H7 (cell line): ENCODE results near the gene GEMIN8. TPM values are rescaled to one million over a fixed set of nuclear protein-coding genes. Genes with fewer than 3 reads are reported as not detected.
A peak's percentile ranks its signal among the peaks of the same experiment; 100 is the strongest.

Experiments used
- DNase-seq: peaks from one replicate; pipeline ENCODE4 v3.0.0; 2012
- H3K27me3 ChIP-seq: 2 replicates; pipeline ENCODE4 v1.6.0; 2011; ENCODE audit warnings: mild to moderate bottlenecking, low read length; ENCODE audit not compliant: control insufficient read depth, insufficient read depth
- H3K36me3 ChIP-seq: replicated peaks from 2 replicates; pipeline ENCODE4 v1.5.1; 2011; ENCODE audit warnings: low read length; ENCODE audit not compliant: control insufficient read depth, insufficient read depth
- H3K4me3 ChIP-seq: 2 replicates; pipeline ENCODE4 v1.5.1; 2011; ENCODE audit warnings: low read depth, mild to moderate bottlenecking, control low read depth, low read length, moderate library complexity; ENCODE audit not compliant: insufficient read depth
- total RNA-seq: library from RNA; depleted of rRNA; stranded (reverse); fragments of >200 nt; shearing (Covaris generic); gene quantifications from 2 replicates; pipeline ENCODE4 v1.2.3, GENCODE V29; 2014

Gene GEMIN8
- total RNA-seq, 1 experiment from 2014 or later, result 34.1 TPM

DNA sequence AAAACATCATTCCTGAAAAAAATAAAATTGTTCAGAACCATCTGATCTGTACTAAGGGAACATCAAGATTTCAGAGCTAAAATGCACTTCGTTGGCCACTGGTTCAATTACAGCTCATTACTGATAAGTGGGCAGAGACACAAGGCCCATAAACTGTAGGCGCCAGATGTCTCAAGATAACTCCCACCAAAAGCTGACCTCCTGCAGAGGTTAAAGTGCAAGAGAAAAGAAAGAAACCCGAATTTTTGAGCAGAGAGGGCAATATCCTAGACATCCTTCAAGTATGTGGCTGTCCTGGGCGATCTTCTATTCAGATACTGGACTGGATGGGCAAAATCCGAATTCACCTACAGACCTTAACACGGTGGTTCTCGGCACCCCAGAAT is 660 bp downstream of the GEMIN8 start:
- no peak for DNase-seq
- no peaks in the 10 kb centered on the region for H3K27me3 ChIP-seq

GRCh38 chrX:14028473-14028872 is 1.2 kb downstream of the GEMIN8 start:
- no peaks in the 10 kb centered on the region for H3K36me3 ChIP-seq
- H3K27me3 ChIP-seq, result no peaks in the 10 kb centered on the region
- no peak overlapping the region for H3K4me3 ChIP-seq
- DNase-seq, result no peak

More for the DNA sequence above, 660 bp downstream of the GEMIN8 start:
- Histone ChIP-seq H3K36me3 (no peaks in the 10 kb centered on the region), H3K4me3 (peak overlapping the region; percentile 75)

DNA sequence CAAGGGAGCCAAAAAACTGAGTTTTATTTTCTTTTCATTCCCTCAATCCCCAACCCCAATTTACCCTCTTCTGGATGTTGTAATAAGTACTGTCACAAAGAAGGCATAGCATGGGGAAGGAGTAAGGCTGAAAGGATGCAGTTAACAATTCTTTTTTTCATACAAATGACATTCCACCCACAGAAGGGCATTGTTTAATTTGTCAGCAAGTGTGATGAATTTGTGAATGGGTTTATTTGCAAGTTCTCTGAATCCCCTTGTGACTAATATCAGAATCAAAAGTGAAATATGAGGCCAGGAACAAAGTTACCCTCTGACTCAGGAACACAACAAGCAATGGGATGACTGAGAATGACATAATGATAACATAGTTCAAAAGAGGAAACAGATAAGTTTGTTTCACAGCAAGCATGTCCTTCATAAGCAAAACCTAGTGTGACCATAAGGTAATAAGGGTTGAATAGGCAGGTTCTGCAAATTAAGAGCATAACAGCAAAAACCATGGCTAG is 2.1 kb downstream of the GEMIN8 start:
- no peak for DNase-seq
- Histone ChIP-seq H3K27me3 (no peaks in the 10 kb centered on the region), H3K4me3 (no peak overlapping the region), H3K36me3 (no peaks in the 10 kb centered on the region)

DNA sequence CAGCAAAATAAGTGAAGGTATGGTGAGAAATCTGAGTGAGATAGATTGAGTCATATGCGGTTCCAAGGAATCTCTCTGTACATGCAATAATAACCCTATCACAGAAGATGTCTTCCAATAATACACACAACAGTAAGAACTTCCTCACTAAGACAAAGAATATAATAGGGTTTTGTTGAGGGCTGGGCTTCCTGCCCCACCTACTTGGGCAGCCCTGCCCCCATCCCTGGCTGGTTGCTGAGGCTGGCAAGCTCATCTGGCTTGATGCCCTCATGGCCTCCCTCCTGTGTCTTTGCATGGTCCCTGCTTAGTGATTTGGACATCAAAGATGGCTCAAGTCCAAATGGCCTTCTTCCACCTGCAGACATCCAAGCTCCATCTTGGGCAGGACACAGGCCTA is 2.7 kb downstream of the GEMIN8 start:
- Histone ChIP-seq H3K27me3 (no peaks in the 10 kb centered on the region), H3K4me3 (no peak overlapping the region), H3K36me3 (no peaks in the 10 kb centered on the region)
- no peak for DNase-seq

DNA sequence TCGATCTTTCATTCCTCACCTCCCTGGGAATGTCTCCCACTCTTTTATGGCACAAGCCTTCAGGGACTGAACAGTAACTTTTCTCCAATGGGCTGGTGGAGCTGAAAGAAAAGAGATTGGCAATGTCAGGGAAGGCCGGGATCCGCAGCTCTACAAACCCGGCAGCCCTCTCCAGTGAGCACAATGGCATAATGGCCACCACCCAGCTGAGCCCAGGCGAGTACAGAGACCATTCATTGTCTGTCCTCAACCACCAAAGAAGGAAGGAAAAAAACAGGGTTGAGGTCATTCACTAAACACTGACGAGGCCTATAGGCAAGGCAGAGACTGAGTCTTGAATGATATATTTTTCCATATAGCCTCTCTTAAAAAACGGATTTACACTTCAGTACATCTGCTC is 3.6 kb downstream of the GEMIN8 start:
- no peaks in the 10 kb centered on the region for H3K36me3 ChIP-seq
- no peak overlapping the region for H3K4me3 ChIP-seq
- no peak for DNase-seq
- H3K27me3 ChIP-seq, result no peaks in the 10 kb centered on the region

DNA sequence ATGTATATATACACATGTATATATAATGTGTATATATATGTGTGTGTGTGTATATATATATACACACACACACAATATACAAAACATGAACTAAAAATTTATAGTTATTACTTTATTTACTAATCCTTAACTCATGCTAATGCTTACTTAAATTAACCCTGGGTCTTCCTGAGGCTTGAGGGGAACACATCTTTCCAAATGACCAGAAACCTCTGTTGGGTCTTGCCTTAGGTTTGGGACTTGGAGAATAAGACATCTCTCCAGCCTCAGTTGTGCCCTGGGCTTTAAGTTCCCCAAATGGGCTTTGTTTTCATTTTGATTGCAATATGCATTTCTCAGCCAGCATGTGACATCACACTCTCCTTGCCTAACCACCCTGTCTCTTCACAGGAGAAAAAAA is 7.7 kb downstream of the GEMIN8 start:
- peaks cover 10% of the 10 kb centered on the region for H3K36me3 ChIP-seq
- no peak overlapping the region for H3K4me3 ChIP-seq
- no peak for DNase-seq
- no peaks in the 10 kb centered on the region for H3K27me3 ChIP-seq

DNA sequence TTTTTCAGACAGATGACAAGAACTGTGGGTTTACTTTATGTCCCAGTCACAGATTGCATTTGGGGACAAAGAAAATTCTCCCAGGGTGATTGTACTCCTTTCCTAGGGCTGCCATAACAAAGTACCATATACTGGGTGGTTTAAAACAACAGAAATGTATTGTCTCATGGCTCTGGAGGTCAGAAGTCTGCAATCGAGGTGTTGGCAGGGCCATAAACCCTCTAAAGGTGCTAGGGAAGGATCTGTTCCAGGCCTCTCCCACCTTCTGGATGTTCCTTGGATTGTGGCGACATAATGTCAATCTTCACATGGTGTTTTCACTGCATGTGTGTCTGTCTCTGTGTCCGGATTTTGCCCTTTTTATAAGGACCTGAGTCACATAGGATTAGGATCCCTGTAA is 12.3 kb downstream of the GEMIN8 start:
- Histone ChIP-seq H3K36me3 (peaks cover 10% of the 10 kb centered on the region), H3K27me3 (no peaks in the 10 kb centered on the region), H3K4me3 (no peak overlapping the region)
- DNase-seq, result no peak

DNA sequence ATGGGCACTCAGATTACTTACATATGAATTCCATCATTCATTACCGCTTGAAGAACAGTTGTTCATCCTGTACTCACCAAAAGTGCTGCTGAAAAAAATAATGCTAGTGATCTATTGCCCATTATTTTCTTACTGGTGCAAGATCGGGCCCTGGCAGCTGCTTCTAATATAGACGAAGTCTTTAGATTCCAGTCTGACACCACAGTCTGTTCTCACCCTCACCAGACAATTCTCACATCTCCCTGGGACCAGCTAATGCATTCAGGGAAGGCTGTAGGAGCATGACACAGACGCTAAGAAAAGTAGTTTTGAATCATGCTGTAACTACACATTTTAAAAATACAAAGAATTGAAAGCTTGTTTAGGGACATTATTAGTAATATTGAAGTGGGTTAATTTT is 13.8 kb downstream of the GEMIN8 start:
- no peak overlapping the region for H3K4me3 ChIP-seq
- DNase-seq, result no peak
- peaks cover 10% of the 10 kb centered on the region for H3K36me3 ChIP-seq
- no peaks in the 10 kb centered on the region for H3K27me3 ChIP-seq

- no peak for DNase-seq
- Histone ChIP-seq H3K36me3 (peaks cover 8% of the 10 kb centered on the region), H3K27me3 (no peaks in the 10 kb centered on the region), H3K4me3 (no peak overlapping the region)
Measured at GRCh38 chrX:14015294-14015693, 14.4 kb downstream of the GEMIN8 start.

- no peak for DNase-seq
- Histone ChIP-seq H3K36me3 (peaks cover 4% of the 10 kb centered on the region), H3K4me3 (no peak overlapping the region), H3K27me3 (no peaks in the 10 kb centered on the region)
Measured at GRCh38 chrX:14014526-14014925, 15.2 kb downstream of the GEMIN8 start.

DNA sequence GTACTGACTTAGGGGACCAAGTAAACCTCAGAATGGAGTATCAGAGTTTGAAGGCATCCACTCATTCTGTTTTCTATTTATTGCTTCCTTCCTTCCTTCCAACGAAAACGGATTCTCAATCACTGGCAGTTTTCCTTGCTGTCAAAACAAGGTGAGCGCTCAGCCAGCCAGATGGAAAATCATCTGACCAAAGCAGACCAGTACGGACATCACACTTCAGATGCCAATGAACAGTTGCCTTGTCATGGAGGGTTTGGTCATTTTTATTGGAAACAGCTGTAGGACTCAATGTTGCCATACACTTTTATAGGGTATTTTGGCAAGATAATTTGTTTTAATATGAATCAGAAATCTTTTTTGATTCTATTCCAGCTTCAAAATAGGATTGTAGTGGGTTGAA is 16.6 kb downstream of the GEMIN8 start:
- peaks cover 2% of the 10 kb centered on the region for H3K36me3 ChIP-seq
- no peak overlapping the region for H3K4me3 ChIP-seq
- H3K27me3 ChIP-seq, result no peaks in the 10 kb centered on the region
- DNase-seq, result no peak

DNA sequence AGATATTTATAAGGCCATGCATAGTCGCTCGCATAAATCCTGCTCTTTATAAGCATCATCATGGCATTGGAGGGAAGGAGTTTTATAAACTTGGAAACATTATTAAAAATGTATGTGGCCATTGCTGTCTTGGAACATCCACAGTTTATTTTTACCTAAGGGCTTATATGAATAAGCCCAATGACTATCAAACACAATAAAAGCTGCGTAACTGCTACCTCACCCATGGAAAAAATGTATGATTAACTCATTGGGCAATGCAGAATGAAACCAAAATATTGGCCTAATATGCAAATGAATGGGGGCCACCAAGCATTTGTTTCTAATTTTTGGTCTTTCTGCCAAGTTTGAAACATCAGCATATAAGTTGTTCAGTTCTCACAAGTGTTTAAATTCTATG is 19.1 kb downstream of the GEMIN8 start:
- Histone ChIP-seq H3K4me3 (no peak overlapping the region), H3K36me3 (no peaks in the 10 kb centered on the region), H3K27me3 (no peaks in the 10 kb centered on the region)
- DNase-seq, result no peak

DNA sequence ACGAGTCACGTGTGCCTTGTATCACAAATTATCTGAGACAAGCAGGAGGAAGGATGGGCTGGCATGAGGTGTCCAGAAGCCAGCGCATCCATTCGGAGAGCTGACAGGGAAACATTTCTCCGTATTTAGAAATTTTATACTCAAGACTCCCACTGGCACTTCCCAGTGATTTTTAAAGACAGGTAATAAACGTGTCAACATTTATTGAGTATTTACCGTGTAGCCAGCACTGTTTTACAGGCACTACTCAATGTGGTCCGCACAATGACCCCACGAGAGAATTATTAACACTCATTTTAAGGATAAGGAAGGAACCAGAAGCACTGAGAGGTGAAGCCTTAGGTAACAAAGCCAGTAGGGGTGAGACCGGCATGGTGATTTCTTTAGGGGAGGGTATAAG is 23.2 kb downstream of the GEMIN8 start:
- Histone ChIP-seq H3K4me3 (no peak overlapping the region), H3K27me3 (no peaks in the 10 kb centered on the region), H3K36me3 (no peaks in the 10 kb centered on the region)
- no peak for DNase-seq

DNA sequence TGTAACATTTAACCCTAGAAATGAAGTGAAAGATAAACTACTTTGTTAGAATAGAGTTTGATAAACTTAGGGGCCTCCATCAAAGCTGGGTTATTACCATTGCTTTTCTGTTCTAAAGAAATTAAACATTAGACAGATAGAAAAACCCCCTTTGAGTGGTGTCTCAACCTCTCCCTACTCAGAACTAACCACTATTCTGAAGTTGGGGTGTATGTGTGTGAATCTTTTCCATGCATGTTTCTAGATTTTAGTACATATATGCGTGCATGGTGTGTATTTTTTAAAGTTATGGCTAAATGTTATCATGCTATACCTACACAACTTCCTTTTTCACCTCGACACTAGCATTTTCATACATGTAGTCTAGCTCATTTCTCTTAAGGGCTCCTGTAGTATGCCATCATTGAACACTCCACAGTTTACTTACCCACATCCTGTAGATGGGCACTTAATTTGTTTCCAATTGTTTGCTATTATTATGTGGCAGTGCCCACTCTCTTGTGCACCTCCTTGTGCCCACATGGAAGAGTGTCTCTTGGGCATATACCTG is 25.7 kb downstream of the GEMIN8 start:
- Histone ChIP-seq H3K4me3 (no peak overlapping the region), H3K27me3 (no peaks in the 10 kb centered on the region), H3K36me3 (no peaks in the 10 kb centered on the region)
- no peak for DNase-seq

DNA sequence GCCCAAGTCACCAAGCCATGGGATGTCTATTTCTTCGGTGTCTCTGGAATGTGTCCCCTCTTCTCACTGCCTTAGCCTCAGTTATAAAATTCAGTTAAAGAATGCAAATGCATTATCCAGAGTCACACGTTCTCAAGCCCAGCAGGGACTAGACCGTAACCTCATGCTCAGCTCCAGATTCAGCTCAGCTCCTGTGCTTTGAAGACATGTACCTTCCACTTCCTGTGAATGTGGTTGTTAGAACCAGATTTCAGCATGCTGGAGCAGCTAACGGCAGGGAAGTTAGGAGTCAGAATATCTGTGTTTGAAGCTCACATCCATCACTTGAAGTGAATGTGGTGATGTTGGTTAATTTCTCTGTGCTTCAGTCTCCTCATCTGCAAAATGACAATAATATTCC is 26.7 kb downstream of the GEMIN8 start:
- Histone ChIP-seq H3K4me3 (no peak overlapping the region), H3K27me3 (no peaks in the 10 kb centered on the region), H3K36me3 (no peaks in the 10 kb centered on the region)
- DNase-seq, result no peak

GRCh38 chrX:13996650-13997049 is 33.0 kb downstream of the GEMIN8 start:
- Histone ChIP-seq H3K4me3 (no peak overlapping the region), H3K36me3 (no peaks in the 10 kb centered on the region), H3K27me3 (no peaks in the 10 kb centered on the region)
- no peak for DNase-seq
